Hematopoietic multipotent progenitor cell treated with erythropoietin and hydrocortisone succinate and interleukin-3 and kit ligand, for 15 days (in vitro differentiated cells): Measurements from ENCODE around the gene HPCAL1.

Experiments
- DNase-seq: peaks from one replicate; pipeline ENCODE4 v3.0.0-alpha.2; 2015; ENCODE audit warnings: low spot score

Gene HPCAL1

GRCh38 chr2:10337449-10338269 is 35.0 kb downstream of the HPCAL1 start:
- no peak for DNase-seq

GRCh38 chr2:10338270-10339188 is 35.8 kb downstream of the HPCAL1 start:
- no peak for DNase-seq

- DNase-seq, result no peak
Observed at GRCh38 chr2:10339647-10340592, 37.2 kb downstream of the HPCAL1 start.

GRCh38 chr2:10340593-10340975 is 37.9 kb downstream of the HPCAL1 start:
- DNase-seq, result no peak

GRCh38 chr2:10341193-10341592 is 38.5 kb downstream of the HPCAL1 start:
- DNase-seq, result no peak

- DNase-seq, result no peak
Observed at GRCh38 chr2:10342245-10342951, 39.7 kb downstream of the HPCAL1 start.

- no peak for DNase-seq
Observed at GRCh38 chr2:10343191-10343590, 40.5 kb downstream of the HPCAL1 start.

GRCh38 chr2:10343658-10344057 is 41.0 kb downstream of the HPCAL1 start:
- DNase-seq, result no peak

- DNase-seq, result no peak
Observed at GRCh38 chr2:10344105-10345066, 41.7 kb downstream of the HPCAL1 start.

GRCh38 chr2:10345126-10345525 is 42.4 kb downstream of the HPCAL1 start:
- DNase-seq, result no peak

- DNase-seq, result no peak
Observed at GRCh38 chr2:10345813-10346212, 43.1 kb downstream of the HPCAL1 start.

- DNase-seq, result no peak
Observed at GRCh38 chr2:10346929-10347561, 44.3 kb downstream of the HPCAL1 start.

GRCh38 chr2:10347562-10347948 is 44.9 kb downstream of the HPCAL1 start:
- no peak for DNase-seq

GRCh38 chr2:10348891-10349290 is 46.2 kb downstream of the HPCAL1 start:
- no peak for DNase-seq

- DNase-seq, result no peak
Observed at GRCh38 chr2:10350761-10351160, 48.1 kb downstream of the HPCAL1 start.

- no peak for DNase-seq
Observed at GRCh38 chr2:10352361-10352760, 49.7 kb downstream of the HPCAL1 start.

- no peak for DNase-seq
Observed at GRCh38 chr2:10352972-10353371, 50.3 kb downstream of the HPCAL1 start.

GRCh38 chr2:10353931-10354330 is 51.2 kb downstream of the HPCAL1 start:
- no peak for DNase-seq

GRCh38 chr2:10354399-10354798 is 51.7 kb downstream of the HPCAL1 start:
- no peak for DNase-seq
